Islet precursor cell (in vitro differentiated cells): ENCODE data around the gene GLO1.

Experiments
- DNase-seq: peaks from one replicate; pipeline ENCODE4 v3.0.0-alpha.2; 2018

The GLO1 gene

DNA sequence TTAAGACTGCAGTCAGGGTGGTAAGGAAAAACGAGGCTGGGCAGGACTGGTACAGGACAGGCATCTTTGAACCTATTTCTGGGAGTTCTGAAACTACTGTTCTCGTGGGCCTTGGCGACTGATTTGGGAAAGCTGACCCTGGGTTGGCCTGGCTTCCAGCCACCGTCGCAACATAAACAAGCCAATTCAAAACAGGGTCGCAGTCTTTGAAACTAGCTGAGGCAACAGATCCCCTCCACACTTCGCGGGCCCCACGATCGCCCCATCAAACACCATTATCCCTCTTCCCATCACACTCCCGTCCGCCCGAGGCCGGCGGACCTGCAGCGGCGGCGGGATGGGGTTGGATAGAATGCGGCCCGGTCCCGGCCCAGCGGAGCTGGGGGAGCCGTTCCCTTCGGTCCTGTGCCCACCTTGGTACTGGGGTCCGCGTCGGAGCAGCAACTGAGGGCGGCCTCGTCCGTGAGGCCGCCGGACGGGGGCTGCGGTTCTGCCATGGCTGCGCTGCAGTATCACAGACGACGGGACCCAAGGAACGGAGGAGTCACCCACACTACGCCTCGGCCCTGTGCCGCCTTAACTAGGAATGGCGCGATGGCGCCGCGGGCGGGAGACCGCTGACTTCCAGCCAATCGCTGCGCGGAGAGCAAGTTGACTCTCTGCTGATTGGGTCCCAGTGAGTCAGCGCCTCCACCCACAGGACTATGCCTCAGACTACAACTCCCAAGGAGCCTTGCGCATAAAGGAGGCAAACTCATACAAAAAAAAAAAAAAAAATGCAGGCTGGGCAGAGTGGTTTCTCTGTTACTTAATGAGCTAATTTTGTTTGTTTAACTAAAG is at the start of gene GLO1:
Gene GLO1, minus strand, starts transcription at position 588 of the 840 bp plus-strand sequence. Its CDS starts 91 bp downstream, at position 497.
- peak; percentile 99 for DNase-seq

DNA sequence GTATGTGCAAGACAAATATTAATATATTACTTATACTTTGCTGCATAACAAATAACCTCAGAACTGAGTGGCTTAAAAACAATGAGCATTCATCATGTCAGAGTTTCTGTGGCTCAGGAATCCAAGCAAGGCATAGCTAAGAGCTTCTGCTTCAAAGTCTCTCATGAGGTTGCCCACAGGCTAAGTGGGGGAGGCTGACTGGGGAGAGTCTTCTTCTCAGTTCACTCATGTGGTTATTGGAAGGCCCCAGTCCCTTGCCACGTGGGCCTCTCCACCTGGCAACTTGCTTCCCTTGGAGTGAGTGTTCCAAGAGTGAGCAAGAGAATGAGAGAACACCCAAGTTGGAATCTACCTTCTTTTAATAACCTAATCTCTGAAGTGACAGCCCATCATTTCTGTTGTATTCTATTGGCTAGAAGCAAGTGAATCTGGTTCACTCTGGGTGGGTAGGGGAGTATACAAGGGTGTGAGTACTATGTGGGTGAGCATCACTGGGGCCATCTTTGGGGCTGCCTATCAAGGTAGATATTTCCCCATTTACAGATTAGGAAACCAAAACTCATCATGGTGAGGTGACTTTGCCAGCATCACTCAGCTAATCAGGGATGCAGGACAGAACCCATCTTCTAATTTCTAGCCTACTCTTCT is 48.1 kb upstream of the GLO1 start:
- DNase-seq = no peak

- no peak for DNase-seq
Observed at GRCh38 chr6:38749473-38749872, 46.5 kb upstream of the GLO1 start.

DNA sequence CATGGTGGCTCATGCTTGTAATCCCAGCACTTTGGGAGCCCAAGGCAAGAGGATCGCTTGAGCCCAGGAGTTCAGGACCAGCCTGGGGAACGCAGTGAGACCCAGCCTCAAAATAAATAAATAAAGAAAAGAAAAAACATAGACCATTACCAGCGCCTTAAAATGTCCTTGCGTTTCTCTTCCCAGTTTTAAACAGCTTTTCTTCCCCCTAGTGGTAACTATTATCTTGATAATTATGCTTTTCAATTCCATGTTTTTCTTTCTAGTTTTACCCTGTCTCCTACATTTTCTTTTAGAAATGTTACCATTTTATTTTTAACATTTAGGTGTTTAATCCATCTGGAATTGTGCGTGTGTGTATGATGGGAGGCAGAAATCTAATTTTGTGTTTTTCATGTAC is 36.6 kb upstream of the GLO1 start:
- DNase-seq = no peak

GRCh38 chr6:38738261-38738660 is 35.3 kb upstream of the GLO1 start:
- no peak for DNase-seq

- no peak for DNase-seq
Observed at GRCh38 chr6:38736951-38737350, 34.0 kb upstream of the GLO1 start.

GRCh38 chr6:38730140-38730862 is 27.4 kb upstream of the GLO1 start:
- DNase-seq = no peak

DNA sequence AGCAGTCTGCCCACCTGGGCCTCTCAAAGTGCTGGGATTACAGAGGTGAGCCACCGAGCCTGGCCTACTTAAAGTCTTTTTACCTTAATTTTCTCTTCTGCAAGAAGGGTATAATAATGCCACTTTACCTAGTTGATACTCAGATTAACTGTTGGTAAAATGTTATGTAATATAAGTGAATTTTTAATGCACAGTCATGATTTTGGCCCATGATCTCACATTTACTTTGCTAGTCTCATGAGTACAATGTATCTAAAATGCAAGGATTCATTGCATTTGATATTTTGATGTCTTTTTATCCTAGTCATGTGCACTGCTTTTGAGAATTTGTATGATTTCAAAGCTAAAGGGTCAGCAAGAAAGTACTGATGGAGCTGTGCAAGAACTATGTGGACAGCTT is 25.3 kb upstream of the GLO1 start:
- no peak for DNase-seq

GRCh38 chr6:38725414-38726183 is 22.7 kb upstream of the GLO1 start:
- no peak for DNase-seq

GRCh38 chr6:38724343-38724742 is 21.4 kb upstream of the GLO1 start:
- DNase-seq = no peak

DNA sequence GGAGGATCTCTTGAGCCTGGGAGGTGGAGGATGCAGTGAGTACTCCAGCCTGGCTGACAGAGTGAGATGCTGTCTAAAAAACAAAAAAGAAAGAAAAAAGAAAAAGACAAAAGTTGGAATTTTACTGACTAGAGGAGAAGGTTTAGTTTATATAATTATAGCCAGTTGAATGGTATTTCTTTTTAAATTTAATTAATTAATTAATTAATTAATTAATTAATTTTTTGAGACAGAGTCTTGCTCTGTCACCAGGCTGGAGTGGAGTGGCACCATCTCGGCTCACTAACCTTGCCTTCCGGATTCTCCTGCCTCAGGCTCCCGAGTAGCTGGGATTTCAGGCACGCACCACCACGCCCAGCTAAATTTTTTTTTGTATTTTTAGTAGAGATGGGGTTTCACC is 20.8 kb upstream of the GLO1 start:
- DNase-seq = no peak

DNA sequence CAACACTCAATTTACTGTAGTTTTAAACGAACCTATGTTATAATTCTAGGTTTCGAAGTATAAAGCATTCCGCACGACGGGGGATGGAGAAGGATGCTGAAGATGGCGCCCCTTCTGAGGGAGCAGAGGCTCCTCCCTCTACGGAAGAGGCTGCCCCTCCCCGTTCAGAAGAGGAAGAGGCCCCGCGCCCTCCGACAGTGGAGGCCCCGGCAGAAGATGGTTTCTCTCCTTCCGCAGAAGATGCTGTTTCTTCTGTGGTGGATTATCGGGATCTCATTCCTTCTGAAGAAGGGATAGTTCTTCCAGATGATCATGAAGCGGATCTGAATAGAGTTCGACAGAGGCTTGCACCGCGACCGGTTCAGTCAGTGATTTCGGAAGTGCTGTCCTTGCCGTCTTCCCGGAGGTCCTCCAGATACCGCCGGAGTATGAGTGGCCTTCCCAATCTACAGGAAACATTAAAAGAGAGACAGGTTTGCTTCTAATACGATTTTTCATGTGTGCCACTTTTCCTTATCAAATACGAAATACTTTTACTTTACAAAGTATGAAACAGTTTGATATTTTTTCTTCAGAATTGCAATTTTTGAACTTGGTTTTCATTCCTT is 19.9 kb upstream of the GLO1 start:
- no peak for DNase-seq

- DNase-seq = no peak
Observed at GRCh38 chr6:38722038-38722437, 19.1 kb upstream of the GLO1 start.

DNA sequence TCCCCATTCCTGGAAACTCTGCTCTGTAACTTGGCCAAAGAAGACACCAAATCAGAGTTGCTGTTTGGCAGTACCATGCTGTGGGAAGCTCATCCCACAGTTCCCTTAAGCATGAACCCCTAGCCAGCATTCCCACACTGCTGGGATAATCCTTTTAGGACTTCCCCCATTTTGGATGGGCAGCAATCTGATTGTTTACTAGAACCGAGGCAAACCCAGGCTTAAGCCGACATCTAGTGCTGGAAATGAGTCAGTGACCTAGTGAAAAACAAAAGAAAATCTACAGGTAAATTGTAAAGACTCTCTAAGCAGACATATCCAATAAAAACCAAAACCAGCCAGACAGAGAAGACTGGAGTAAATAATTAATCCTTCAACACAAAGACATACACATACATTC is 17.4 kb upstream of the GLO1 start:
- no peak for DNase-seq

DNA sequence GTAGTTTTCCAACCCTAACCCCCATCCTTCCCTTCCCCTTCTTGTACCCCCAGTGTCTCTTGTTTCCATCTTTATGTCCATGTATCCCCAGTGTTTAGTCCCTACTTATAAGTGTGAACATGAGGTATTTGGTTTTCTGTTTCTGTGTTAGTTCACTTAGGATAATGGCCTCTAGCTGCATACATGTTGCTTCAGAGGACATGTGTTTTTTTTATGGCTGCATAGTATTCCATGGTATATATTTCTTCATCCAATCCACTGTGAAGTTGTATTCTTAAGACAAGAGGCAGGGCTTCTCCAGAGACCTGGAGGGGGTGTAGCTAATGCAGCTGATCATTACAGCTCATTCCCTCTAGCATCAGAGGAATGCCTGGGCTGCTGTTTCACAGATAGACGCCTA is 16.4 kb upstream of the GLO1 start:
- DNase-seq = no peak

- DNase-seq = no peak
Observed at GRCh38 chr6:38716825-38717224, 13.9 kb upstream of the GLO1 start.

GRCh38 chr6:38715016-38715689 is 12.2 kb upstream of the GLO1 start, which contains the start of gene DNAH8:
Gene DNAH8 (plus strand): TSS chr6:38715311. CDS start chr6:38722810, 7,499 bp downstream.
- DNase-seq = no peak

GRCh38 chr6:38714239-38715015 is 11.5 kb upstream of the GLO1 start:
- DNase-seq = no peak

- no peak for DNase-seq
Observed at GRCh38 chr6:38713812-38714211, 10.9 kb upstream of the GLO1 start.

- no peak for DNase-seq
Observed at GRCh38 chr6:38708496-38708895, 5.6 kb upstream of the GLO1 start.

DNA sequence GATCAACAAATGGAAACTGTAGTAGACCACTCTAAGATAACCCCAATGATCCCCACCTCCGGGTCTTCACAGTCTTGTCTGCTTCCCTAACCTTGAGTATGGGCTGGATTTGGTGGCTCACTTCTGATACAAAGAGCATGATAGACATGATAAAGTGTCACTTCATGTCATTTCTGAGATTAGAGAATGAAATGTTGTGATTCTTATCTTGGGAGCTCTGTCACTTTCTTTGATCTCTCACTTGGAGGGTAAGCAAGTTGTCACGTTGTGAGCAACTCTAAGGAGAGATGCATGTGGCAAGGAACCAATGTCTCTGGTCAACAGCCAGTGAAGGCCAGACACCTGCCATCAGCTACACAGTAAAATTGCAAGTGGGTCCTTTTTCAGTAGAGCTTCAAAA is 3.0 kb upstream of the GLO1 start:
- no peak for DNase-seq
